Endodermal cell (in vitro differentiated cells): ENCODE data around the gene TMEM141. TPM values are rescaled to one million over a fixed set of nuclear protein-coding genes. Genes with fewer than 3 reads are reported as not detected.

ENCODE experiments used
- DNase-seq: peaks from one replicate; pipeline ENCODE4 v3.0.0-alpha.2; 2017
- H3K27ac ChIP-seq: 2 replicates; pipeline ENCODE4 v1.5.1; 2013; ENCODE audit warnings: mild to moderate bottlenecking, low read depth, low read length, moderate library complexity
- H3K27me3 ChIP-seq: 2 replicates; pipeline ENCODE4 v1.6.1; 2013; ENCODE audit warnings: mild to moderate bottlenecking, low read length, moderate library complexity; ENCODE audit not compliant: insufficient read depth, control insufficient read depth, poor library complexity, severe bottlenecking
- H3K36me3 ChIP-seq: 2 replicates; pipeline ENCODE4 v1.7.0; 2013; ENCODE audit warnings: mild to moderate bottlenecking, low read length, moderate library complexity; ENCODE audit not compliant: control insufficient read depth, insufficient read depth
- H3K4me1 ChIP-seq: one replicate; pipeline ENCODE4 v1.7.0; 2013; ENCODE audit warnings: low read length; ENCODE audit not compliant: control insufficient read depth, insufficient read depth
- H3K4me3 ChIP-seq: 2 replicates; pipeline ENCODE4 v1.5.1; 2013; ENCODE audit warnings: mild to moderate bottlenecking, low read length, moderate library complexity
- H3K9ac ChIP-seq: 2 replicates; pipeline ENCODE4 v1.6.1; 2013; ENCODE audit warnings: mild to moderate bottlenecking, low read length, moderate library complexity; ENCODE audit not compliant: poor library complexity, severe bottlenecking; ENCODE audit errors: extremely low read depth
- H3K9me3 ChIP-seq: 2 replicates; pipeline ENCODE4 v1.6.1; 2013; ENCODE audit warnings: mild to moderate bottlenecking, low read length, moderate library complexity; ENCODE audit not compliant: control insufficient read depth
- H3K27ac Mint-ChIP-seq: 2 replicates; pipeline ENCODE4 v1.8.0; 2020; ENCODE audit warnings: mixed read lengths
- H3K27me3 Mint-ChIP-seq: 2 replicates; pipeline ENCODE4 v1.8.0; 2021; ENCODE audit warnings: mild to moderate bottlenecking, mixed read lengths; ENCODE audit not compliant: insufficient read depth
- H3K36me3 Mint-ChIP-seq: 2 replicates; pipeline ENCODE4 v1.8.0; 2020; ENCODE audit warnings: low read depth, mixed read lengths
- H3K4me1 Mint-ChIP-seq: 2 replicates; pipeline ENCODE4 v1.8.0; 2020; ENCODE audit warnings: mixed read lengths
- H3K4me3 Mint-ChIP-seq: 2 replicates; pipeline ENCODE4 v1.8.0; 2020; ENCODE audit warnings: mild to moderate bottlenecking, moderate library complexity, mixed read lengths
- H3K9me3 Mint-ChIP-seq: 2 replicates; pipeline ENCODE4 v1.8.0; 2020; ENCODE audit warnings: mild to moderate bottlenecking, mixed read lengths
- WGBS, 2 experiments: methylation state at CpG; one replicate each; pipeline versions ENCODE4 v1.1.5 to v1.1.7; 2013; ENCODE audit warnings: missing lambda C conversion rate in 2 of 2, mixed read lengths in 1 of 2; ENCODE audit not compliant: insufficient coverage in 1 of 2, insufficient read length in 1 of 2; 5-methylcytosine and 5-hydroxymethylcytosine counted together
- total RNA-seq, 2 donors: library from RNA; stranded (reverse); fragmentation: NEBNext Ultra II Directional in 1 of 2; extraction: Animal tissue kit (Norgen Biotek cat#: 25700) in 1 of 2; gene quantifications; 2 replicates in 1 of 2; 3 replicates in 1 of 2; pipeline ENCODE4 v1.2.1, GENCODE V29; 2021
- TF ChIP-seq, protein P1 (sequence below): fragments of 200-600 bp; sonication (generic); conservative IDR thresholded peaks from 2 replicates; pipeline ENCODE4 v1.5.0; 2021; ENCODE audit warnings: antibody characterized with exemption, mild to moderate bottlenecking

TMEM141 gene
- total RNA-seq, 2 donors from 2014 or later: 215 to 339 TPM

DNA sequence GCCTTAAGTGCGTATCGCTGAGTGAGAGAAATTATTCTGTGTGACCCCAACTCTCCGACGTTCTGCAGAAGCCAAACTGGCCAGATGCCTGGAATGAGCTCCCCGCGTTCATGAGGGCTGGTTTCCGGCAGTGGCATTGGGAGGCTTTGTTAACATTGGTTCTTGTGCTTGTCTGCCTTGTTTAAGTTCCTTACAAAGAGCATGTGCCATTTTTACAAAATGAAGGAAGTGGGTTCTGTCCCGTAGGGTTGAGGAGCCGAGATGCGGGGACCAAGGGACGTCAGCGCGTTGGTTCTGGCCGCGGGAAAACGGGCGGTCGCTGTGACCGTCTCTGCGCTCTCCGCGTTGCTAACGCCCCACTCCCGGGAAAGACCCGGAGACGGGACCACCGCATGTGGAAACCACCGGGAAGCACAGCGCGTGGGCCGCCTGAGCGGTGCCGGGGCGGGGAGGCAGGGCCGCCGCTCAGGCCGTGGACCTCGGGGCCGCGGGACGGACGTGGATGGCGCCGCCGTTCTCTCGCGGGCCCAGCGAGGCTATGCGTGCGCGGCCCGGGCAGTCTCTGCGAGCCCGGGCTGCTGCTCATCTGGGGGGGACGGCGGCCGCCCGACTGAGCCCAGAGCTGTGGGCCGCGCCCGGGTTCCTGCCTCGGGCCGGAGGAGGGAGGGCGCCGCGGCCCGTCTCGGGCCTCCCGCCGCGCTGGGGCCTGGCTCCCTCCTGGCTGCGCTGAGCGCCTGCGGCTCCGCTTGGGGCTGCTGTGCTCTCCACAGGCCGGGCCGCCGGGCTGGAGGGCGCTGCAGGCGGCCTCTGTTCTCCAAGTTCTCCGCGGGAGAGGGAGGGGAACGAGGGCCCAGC lies 30.1 kb downstream of the TMEM141 start:
- peaks cover 47% of the 10 kb centered on the region for H3K36me3 ChIP-seq
- H3K4me1 ChIP-seq: peaks cover 3% of the 10 kb centered on the region
- H3K27me3 ChIP-seq: no peaks in the 10 kb centered on the region
- Mint-ChIP-seq H3K9me3 (no peaks in the 10 kb centered on the region), H3K27me3 (peaks cover 3% of the 10 kb centered on the region), H3K4me3 (peak overlapping the region; percentile 55), H3K36me3 (peaks cover 50% of the 10 kb centered on the region), H3K27ac (peak overlapping the region; percentile 38), H3K4me1 (peaks cover 10% of the 10 kb centered on the region)
- peak; percentile 75 for DNase-seq
- 30 to 37% methylated on average over 32 to 83 of the region's 83 CpGs for WGBS, 2 experiments
- H3K4me3 ChIP-seq: peak overlapping the region; percentile 1
- TF ChIP-seq, protein P1, sequence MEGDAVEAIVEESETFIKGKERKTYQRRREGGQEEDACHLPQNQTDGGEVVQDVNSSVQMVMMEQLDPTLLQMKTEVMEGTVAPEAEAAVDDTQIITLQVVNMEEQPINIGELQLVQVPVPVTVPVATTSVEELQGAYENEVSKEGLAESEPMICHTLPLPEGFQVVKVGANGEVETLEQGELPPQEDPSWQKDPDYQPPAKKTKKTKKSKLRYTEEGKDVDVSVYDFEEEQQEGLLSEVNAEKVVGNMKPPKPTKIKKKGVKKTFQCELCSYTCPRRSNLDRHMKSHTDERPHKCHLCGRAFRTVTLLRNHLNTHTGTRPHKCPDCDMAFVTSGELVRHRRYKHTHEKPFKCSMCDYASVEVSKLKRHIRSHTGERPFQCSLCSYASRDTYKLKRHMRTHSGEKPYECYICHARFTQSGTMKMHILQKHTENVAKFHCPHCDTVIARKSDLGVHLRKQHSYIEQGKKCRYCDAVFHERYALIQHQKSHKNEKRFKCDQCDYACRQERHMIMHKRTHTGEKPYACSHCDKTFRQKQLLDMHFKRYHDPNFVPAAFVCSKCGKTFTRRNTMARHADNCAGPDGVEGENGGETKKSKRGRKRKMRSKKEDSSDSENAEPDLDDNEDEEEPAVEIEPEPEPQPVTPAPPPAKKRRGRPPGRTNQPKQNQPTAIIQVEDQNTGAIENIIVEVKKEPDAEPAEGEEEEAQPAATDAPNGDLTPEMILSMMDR: peak; percentile 19
- no peak overlapping the region for H3K27ac ChIP-seq
- H3K9me3 ChIP-seq: no peaks in the 10 kb centered on the region
- no peak overlapping the region for H3K9ac ChIP-seq

DNA sequence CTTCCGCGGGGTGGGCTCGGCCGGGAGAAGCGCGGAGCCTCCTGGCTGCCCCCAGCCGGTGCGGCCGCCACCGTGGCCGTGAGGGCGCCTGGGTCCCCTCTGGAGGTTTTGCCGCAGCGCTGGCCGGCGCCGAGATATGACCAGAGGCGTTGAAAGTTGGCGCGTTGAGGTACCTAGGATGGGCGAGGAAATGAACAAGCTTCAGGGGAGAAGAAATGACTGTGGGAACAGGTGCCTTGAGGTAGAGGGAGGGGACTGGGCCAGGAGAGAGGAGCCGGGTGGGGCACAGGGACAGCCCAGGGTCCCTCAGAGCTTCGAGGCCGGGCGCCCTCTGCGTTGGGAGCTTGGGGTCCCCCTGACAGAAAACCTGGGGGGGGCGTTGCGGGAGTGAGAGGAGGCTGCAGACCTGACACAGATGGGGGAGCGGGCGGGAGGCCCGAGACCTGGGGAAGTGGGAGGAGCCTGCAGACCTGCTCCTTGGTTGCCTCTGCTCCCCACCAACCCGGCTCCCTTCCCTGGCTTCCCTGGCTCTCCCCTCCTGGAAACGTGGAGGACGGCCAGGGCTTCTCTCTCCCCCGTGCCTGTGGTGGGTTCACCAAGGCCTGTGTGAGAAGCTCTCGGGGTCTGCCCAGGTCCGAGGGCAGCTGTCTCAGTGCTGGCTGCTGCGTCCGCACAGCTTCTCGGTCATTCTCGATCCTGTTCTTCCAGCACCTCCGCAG lies 30.8 kb downstream of the TMEM141 start:
- Mint-ChIP-seq H3K27ac (peak overlapping the region; percentile 80), H3K4me1 (peaks cover 10% of the 10 kb centered on the region)
- no peak overlapping the region for H3K27ac ChIP-seq

More for the DNA sequence above, 30.8 kb downstream of the TMEM141 start:
- no peak overlapping the region for H3K4me3 ChIP-seq
- no peaks in the 10 kb centered on the region for H3K27me3 ChIP-seq
- no peak overlapping the region for H3K9ac ChIP-seq
- Mint-ChIP-seq H3K4me3 (no peak overlapping the region), H3K9me3 (no peaks in the 10 kb centered on the region), H3K27me3 (peaks cover 3% of the 10 kb centered on the region), H3K36me3 (peaks cover 44% of the 10 kb centered on the region)
- H3K36me3 ChIP-seq: peaks cover 45% of the 10 kb centered on the region
- peak; percentile 58 for DNase-seq
- peaks cover 3% of the 10 kb centered on the region for H3K4me1 ChIP-seq
- H3K9me3 ChIP-seq: no peaks in the 10 kb centered on the region
- TF ChIP-seq, protein P1: no peak
- WGBS, 2 experiments: 74 to 81% methylated on average over 26 to 42 of the region's 42 CpGs
